KMS-11 (cell line): ENCODE measurements around the gene ENGASE.

ENCODE experiments used
- H2AFZ ChIP-seq: fragments of 200-600 bp; sonication (generic); 2 replicates; pipeline ENCODE4 v1.6.1; 2016; ENCODE audit warnings: antibody characterized with exemption, mixed run types, low read depth
- H3K27ac ChIP-seq: fragments of 200-600 bp; sonication (generic); 2 replicates; pipeline ENCODE4 v1.6.1; 2016; ENCODE audit warnings: mild to moderate bottlenecking, mixed run types
- H3K27me3 ChIP-seq: fragments of 200-600 bp; sonication (generic); 2 replicates; pipeline ENCODE4 v1.6.1; 2017; ENCODE audit warnings: mild to moderate bottlenecking, low read depth, mixed run types, moderate library complexity; ENCODE audit not compliant: insufficient read depth
- H3K36me3 ChIP-seq: fragments of 200-600 bp; sonication (generic); 2 replicates; pipeline ENCODE4 v1.6.1; 2017; ENCODE audit warnings: mild to moderate bottlenecking, mixed run types; ENCODE audit not compliant: insufficient read depth
- H3K4me1 ChIP-seq: fragments of 200-600 bp; sonication (generic); 2 replicates; pipeline ENCODE4 v1.6.1; 2016; ENCODE audit warnings: mild to moderate bottlenecking, low read depth, mixed run types; ENCODE audit not compliant: poor library complexity, severe bottlenecking
- H3K4me2 ChIP-seq: fragments of 200-600 bp; sonication (generic); 2 replicates; pipeline ENCODE4 v1.7.0; 2016; ENCODE audit warnings: mild to moderate bottlenecking, mixed run types
- H3K4me3 ChIP-seq: fragments of 200-600 bp; sonication (generic); IDR thresholded peaks from 2 replicates; pipeline ENCODE4 v1.6.1; 2017; ENCODE audit warnings: low read depth, low read length, mixed read lengths; ENCODE audit not compliant: insufficient read depth
- H3K79me2 ChIP-seq: fragments of 200-600 bp; sonication (generic); 2 replicates; pipeline ENCODE4 v1.6.1; 2016; ENCODE audit warnings: low read depth, mixed run types; ENCODE audit not compliant: insufficient read depth
- H3K9ac ChIP-seq: fragments of 200-600 bp; sonication (generic); 2 replicates; pipeline ENCODE4 v1.6.1; 2016; ENCODE audit warnings: mild to moderate bottlenecking, mixed run types
- H4K20me1 ChIP-seq: fragments of 200-600 bp; sonication (generic); 2 replicates; pipeline ENCODE4 v1.6.1; 2016; ENCODE audit warnings: mild to moderate bottlenecking, mixed run types; ENCODE audit not compliant: insufficient read depth
- TF ChIP-seq, protein P1 (sequence below): fragments of 200-600 bp; sonication (generic); conservative IDR thresholded peaks from 2 replicates; pipeline ENCODE4 v1.6.1; 2017; ENCODE audit warnings: low read depth, mild to moderate bottlenecking, antibody characterized with exemption, low read length, moderate library complexity, mixed read lengths

Gene ENGASE

DNA sequence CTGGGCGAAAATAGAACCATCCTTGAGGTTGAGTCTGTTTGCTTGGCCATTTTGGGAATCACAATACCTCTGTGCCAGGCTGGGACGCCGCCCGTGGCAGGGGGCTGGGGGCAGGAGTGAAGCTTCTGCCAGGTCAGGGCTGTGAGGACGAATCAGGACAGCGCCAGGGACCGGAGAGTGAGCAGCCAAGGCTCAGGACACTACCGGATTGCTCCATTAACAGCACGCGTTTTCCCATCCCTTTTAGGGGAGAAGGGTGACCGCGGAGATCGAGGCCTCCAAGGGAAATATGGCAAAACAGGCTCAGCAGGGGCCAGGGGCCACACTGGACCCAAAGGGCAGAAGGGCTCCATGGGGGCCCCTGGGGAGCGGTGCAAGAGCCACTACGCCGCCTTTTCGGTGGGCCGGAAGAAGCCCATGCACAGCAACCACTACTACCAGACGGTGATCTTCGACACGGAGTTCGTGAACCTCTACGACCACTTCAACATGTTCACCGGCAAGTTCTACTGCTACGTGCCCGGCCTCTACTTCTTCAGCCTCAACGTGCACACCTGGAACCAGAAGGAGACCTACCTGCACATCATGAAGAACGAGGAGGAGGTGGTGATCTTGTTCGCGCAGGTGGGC is 27.2 kb upstream of the ENGASE start:
- TF ChIP-seq, protein P1, sequence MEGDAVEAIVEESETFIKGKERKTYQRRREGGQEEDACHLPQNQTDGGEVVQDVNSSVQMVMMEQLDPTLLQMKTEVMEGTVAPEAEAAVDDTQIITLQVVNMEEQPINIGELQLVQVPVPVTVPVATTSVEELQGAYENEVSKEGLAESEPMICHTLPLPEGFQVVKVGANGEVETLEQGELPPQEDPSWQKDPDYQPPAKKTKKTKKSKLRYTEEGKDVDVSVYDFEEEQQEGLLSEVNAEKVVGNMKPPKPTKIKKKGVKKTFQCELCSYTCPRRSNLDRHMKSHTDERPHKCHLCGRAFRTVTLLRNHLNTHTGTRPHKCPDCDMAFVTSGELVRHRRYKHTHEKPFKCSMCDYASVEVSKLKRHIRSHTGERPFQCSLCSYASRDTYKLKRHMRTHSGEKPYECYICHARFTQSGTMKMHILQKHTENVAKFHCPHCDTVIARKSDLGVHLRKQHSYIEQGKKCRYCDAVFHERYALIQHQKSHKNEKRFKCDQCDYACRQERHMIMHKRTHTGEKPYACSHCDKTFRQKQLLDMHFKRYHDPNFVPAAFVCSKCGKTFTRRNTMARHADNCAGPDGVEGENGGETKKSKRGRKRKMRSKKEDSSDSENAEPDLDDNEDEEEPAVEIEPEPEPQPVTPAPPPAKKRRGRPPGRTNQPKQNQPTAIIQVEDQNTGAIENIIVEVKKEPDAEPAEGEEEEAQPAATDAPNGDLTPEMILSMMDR = no peak
- Histone ChIP-seq H3K4me3 (no peak overlapping the region), H3K4me1 (no peaks in the 10 kb centered on the region), H3K27ac (no peak overlapping the region), H3K79me2 (no peaks in the 10 kb centered on the region), H3K27me3 (peaks cover 92% of the 10 kb centered on the region), H3K4me2 (no peak overlapping the region), H4K20me1 (no peaks in the 10 kb centered on the region), H3K9ac (no peak overlapping the region), H2AFZ (no peak overlapping the region), H3K36me3 (no peaks in the 10 kb centered on the region)

DNA sequence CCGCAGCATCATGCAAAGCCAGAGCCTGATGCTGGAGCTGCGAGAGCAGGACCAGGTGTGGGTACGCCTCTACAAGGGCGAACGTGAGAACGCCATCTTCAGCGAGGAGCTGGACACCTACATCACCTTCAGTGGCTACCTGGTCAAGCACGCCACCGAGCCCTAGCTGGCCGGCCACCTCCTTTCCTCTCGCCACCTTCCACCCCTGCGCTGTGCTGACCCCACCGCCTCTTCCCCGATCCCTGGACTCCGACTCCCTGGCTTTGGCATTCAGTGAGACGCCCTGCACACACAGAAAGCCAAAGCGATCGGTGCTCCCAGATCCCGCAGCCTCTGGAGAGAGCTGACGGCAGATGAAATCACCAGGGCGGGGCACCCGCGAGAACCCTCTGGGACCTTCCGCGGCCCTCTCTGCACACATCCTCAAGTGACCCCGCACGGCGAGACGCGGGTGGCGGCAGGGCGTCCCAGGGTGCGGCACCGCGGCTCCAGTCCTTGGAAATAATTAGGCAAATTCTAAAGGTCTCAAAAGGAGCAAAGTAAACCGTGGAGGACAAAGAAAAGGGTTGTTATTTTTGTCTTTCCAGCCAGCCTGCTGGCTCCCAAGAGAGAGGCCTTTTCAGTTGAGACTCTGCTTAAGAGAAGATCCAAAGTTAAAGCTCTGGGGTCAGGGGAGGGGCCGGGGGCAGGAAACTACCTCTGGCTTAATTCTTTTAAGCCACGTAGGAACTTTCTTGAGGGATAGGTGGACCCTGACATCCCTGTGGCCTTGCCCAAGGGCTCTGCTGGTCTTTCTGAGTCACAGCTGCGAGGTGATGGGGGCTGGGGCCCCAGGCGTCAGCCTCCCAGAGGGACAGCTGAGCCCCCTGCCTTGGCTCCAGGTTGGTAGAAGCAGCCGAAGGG is 26.4 kb upstream of the ENGASE start:
- Histone ChIP-seq H3K4me3 (no peak overlapping the region), H3K27me3 (peaks cover 86% of the 10 kb centered on the region), H4K20me1 (no peaks in the 10 kb centered on the region), H2AFZ (no peak overlapping the region), H3K9ac (no peak overlapping the region), H3K27ac (no peak overlapping the region), H3K79me2 (no peaks in the 10 kb centered on the region), H3K4me2 (no peak overlapping the region), H3K4me1 (no peaks in the 10 kb centered on the region), H3K36me3 (no peaks in the 10 kb centered on the region)
- TF ChIP-seq, protein P1 = no peak

GRCh38 chr17:79048826-79049755 is 25.5 kb upstream of the ENGASE start:
- Histone ChIP-seq H3K79me2 (no peaks in the 10 kb centered on the region), H3K4me1 (no peaks in the 10 kb centered on the region), H3K9ac (no peak overlapping the region), H4K20me1 (no peaks in the 10 kb centered on the region), H3K27me3 (peaks cover 84% of the 10 kb centered on the region), H3K27ac (no peak overlapping the region), H2AFZ (no peak overlapping the region), H3K4me2 (no peak overlapping the region), H3K4me3 (no peak overlapping the region), H3K36me3 (no peaks in the 10 kb centered on the region)
- TF ChIP-seq, protein P1 = no peak

- Histone ChIP-seq H3K4me3 (no peak overlapping the region), H3K27ac (no peak overlapping the region), H3K27me3 (peaks cover 84% of the 10 kb centered on the region), H2AFZ (no peak overlapping the region), H4K20me1 (no peaks in the 10 kb centered on the region), H3K4me1 (no peaks in the 10 kb centered on the region), H3K4me2 (no peak overlapping the region), H3K36me3 (no peaks in the 10 kb centered on the region), H3K79me2 (no peaks in the 10 kb centered on the region), H3K9ac (no peak overlapping the region)
- TF ChIP-seq, protein P1 = no peak
These were observed 24.8 kb upstream of the ENGASE start for GRCh38 chr17:79049821-79050220.
